Transverse colon (tissue), 3 donors: ENCODE data around the gene DOCK10.

Experiments
- CTCF ChIP-seq, 5 experiments: fragments of 200-600 bp in 3 of 5; fragments of 450-650 bp in 2 of 5; sonication (generic) in 3 of 5; IDR thresholded peaks; 1 replicate in 2 of 5; 2 replicates in 3 of 5; pipeline ENCODE4 v1.5.1; 2016 to 2017; ENCODE audit warnings: antibody characterized with exemption in 5 of 5, inconsistent platforms in 3 of 5, mild to moderate bottlenecking in 2 of 5, moderate library complexity in 1 of 5
- EP300 ChIP-seq: sonication (generic); formaldehyde crosslinking; IDR thresholded peaks from one replicate; pipeline ENCODE4 v1.6.1; 2017; ENCODE audit warnings: antibody characterized with exemption, low read depth
- POLR2A ChIP-seq: fragments of 450-650 bp; IDR thresholded peaks from one replicate; pipeline ENCODE4 v1.6.1; 2016; ENCODE audit warnings: antibody characterized with exemption, mild to moderate bottlenecking, moderate library complexity

GRCh38 chr2:224832207-224832606 is 210.1 kb downstream of the DOCK10 start:
- no peak for TF ChIP-seq EP300
- TF ChIP-seq POLR2A = no peak
- TF ChIP-seq CTCF (IDR thresholded peaks at IDR 0.05) = no peak
